IPS DF 19.7 (cell line): ENCODE measurements around the gene ZNF345.

Experiments used
- DNase-seq: peaks from one replicate; pipeline ENCODE4 v3.0.0-alpha.2; 2013; ENCODE audit warnings: low read depth, low spot score

ZNF345 gene

DNA sequence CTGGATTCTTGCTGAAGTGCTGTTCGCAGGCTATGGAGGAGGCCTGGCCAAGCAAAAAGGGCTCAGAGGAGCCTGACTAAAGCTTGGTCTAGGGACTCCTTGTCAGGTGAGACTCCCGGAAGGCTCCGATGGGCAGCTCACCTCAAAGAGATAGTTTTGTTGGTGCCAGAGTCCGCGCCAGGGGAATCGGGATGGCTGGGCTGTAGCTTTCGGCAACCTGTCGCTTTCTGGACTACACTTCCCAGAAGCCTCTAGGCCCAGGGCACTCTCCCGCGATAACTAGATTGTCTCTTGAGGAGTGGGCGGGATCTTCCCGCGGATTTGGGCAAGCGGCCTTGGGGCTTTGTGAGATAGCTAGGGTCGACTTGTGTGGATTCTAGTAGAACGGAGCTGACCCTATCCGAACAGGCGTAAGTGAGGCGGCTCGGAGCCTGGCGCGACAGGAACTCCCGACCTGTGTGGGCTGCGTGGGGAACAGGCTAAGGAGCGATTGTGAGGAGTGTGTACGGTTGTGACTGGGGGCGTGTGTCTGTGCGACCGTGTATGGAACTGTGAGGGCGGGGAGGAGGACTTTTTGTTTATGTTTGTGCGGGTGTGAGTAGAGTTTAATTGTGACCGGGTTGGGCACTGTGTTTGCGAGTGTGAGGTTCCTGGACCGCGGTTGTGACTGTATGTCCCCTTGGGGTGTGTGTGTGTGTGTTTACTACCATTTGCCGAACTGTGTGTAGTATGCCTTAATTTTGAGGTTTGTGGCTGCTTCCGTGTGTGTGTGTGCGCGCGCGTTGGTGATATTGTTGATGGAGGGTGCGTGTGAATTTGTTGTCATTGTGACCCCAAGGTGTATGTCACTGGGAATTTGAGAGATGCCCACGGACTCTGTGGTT lies at the start of gene ZNF345:
ZNF345 (plus strand) TSS at position 318 of the 884 bp plus-strand sequence. CDS start 25,955 bp downstream, outside the sequence.
- DNase-seq = peak; percentile 87

DNA sequence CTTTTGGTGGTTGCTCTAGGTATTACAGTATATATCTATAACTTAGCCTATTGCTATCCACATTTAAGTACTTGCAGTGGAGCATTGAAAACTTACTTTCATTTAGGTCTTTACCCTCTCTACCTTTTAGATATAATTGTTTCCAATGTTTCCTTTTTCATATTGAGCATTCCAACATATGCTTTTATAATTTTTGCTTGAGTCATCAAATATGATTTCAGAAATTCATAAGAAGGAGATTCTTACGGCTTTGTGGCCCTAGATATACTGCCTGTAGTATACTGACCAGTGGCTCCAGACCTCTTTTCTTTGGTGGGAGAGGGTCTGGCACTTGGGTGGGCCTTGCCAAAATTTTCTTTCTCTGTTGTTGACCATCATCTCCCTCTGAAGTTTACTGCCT lies 45.3 kb upstream of the ZNF345 start:
- no peak for DNase-seq

- no peak for DNase-seq
These were observed 43.6 kb upstream of the ZNF345 start for GRCh38 chr19:36807029-36807428.

- DNase-seq = no peak
These were observed 31.5 kb upstream of the ZNF345 start for GRCh38 chr19:36819130-36819630.

DNA sequence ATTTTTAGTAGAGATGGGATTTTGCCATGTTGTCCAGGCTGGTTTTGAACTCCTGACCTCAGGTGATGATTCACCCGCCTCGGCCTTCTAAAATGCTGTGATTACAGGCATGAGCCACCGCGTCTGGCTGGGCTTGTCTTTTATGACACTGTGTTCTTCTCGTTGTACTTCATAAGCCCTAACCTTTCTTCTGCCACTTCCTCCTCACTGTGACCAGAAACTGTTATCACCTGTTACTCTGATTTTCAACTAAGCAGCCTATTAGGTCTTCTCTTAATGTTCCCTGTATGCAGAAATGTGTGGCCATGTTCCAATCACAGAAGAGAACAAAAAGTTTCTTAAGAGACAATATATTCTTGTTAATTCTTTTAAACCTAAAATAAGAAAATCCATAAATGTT lies 28.9 kb upstream of the ZNF345 start:
- no peak for DNase-seq

DNA sequence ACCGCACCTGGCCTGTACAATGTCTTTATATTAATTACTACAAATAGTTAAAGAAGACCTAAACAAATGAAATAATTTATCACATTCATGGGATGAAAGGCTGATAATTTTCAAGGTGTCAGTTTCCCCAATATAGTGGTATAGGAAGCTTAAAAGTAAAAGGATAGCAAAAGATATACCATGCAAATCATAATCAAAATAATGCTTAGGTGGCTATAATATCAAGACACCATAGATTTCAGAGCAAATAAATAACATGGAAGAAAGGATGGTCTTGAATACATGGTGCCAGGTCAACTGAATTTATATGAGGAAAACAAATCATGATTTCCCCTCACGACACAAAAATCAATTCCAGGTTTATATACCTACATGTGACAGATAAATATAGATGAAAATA lies 17.2 kb upstream of the ZNF345 start:
- DNase-seq = no peak

DNA sequence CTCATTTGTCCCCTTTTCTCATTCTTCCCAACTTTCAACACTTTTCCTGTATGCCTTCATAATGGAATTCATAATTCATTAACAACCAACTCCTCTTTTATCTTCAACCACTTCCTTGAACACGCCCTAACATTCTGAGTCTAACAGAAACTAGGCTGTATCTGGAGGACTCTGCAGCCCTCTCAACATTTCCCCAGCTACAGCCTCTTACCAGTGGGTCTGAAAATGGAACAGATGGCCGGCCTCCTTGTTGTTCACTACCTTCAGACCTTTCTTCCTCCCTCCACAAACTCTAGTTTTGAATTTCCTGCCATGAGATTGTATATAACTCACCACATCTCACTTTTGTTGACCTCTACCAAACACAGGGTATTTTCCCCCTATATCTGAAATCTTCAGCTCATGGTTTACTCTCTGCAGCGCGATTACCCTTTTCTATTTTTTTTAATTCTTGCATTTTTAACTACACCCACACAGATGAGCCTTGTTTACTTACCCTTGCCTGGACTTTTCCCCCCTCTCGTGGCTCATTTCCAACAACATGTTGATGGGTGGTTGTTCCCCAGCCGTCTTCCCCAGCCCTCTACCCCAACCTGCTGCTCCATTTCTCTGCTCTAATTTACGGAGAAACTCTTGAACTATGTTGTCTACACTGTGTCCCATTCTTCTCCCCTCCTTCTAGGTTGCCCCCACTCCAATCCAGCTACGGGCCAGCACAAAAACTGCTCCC lies 13.3 kb upstream of the ZNF345 start:
- no peak for DNase-seq

DNA sequence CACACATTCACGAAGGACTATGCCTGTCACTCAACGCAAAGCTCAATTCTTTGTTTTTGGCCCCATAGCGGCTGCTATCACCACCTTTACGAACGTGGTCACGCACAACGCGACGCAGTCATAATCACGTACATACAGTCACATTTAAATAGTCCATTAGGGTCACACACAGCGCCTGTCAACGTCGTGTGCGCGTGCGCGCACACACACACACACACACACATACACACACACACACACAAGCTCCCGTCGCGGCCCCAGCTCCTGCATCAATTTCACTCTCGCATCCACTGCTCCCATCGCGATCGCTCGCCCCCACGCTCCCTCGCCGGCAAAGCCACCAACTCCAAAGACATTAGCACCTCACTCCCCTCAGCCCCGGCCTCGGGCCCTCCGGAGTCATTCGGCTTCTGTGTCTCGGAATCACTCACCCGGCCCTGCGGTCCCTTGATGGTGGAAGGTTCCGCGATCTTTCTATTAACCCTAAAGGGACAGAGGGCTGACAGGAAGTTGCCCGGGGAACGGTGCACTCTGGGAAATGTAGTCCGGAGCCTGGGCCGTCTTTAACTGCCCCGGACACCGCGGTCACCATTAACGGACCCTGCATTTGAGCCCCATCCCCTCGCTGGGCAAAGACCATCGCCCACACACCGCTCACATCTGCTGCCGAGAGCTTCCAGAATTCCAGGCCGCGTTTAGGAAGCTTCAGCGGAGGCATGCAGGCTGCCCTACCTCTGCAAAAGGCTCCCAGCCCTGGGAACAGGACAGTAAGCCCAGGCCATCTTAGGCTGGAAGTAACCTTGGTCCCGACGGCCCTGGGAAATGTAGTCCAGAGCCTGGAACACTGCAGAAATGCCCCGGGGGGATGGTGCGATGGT lies 12.5 kb upstream of the ZNF345 start, which contains the start of gene ZNF790:
ZNF790 (minus strand) TSS at position 482 of the 878 bp plus-strand sequence. CDS start 12,768 bp downstream, outside the sequence.
- peak; percentile 79 for DNase-seq

DNA sequence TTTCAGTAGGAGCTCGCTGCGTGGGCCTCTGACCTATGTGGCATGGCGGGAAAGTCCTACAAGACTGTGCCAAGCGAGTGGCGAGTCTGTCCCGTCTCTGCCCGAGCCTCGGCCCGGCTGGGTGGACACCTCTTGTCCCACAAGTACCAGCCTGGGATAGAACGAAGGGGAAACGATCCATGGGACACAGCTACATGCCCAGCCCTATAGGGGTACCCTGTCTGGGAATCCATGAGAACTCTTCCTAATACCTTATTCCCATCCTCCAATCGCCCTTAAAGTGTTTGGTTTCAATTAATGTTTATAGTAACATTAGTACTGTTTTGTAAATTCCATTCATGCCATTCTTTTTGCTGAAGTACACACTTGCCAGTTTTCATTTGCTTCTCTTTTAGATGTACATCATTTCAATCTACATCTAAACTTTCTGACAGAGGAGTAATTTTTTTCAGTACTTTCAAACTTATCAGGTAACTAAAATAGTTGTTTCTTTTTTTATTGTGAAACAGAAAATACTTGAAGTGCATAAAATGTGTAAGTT lies 11.8 kb upstream of the ZNF345 start:
- DNase-seq = no peak

- no peak for DNase-seq
These were observed 2.7 kb upstream of the ZNF345 start for GRCh38 chr19:36847968-36848367.

DNA sequence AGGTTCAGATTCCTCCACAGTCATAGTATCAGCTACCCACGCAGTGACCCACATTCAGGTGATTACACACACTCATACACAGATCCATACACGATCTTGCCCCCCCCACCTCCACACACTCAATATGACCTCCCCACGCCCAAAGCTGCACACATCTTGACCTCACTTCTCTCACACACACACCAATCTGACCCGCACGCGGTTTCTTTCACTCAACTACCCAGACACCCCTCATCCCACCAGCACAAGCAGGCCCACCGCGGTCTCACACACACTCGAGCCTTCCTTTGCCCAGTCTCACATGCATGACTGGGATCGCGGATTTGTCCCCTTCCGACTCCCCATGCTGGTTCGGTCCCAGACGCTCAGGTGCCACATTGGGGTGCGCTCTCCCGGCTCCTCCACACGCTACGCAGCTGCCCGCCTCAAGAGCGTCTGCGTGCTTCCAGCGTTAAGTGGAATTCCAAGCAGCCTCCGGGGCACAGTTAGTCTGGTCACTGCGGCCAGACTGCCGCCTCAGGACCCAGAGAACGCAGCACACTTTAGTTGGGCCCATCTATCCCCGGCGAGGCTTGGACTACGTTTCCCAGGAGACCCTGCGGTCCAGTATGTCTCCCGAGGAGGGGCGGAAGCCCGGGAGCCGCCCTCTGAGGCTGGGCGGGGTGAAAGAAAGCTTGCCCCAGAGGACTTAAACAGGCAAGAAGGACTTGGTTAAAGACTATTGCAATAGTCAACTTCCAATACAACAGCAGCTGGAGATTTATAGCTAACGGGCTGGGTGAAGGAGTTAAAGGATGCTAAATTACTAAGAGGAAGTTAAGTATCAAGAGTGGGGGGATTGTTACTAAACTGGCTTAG lies 746 bp upstream of the ZNF345 start:
- DNase-seq = peak; percentile 77

GRCh38 chr19:36851898-36852297 lies 1.2 kb downstream of the ZNF345 start:
- DNase-seq = no peak

DNA sequence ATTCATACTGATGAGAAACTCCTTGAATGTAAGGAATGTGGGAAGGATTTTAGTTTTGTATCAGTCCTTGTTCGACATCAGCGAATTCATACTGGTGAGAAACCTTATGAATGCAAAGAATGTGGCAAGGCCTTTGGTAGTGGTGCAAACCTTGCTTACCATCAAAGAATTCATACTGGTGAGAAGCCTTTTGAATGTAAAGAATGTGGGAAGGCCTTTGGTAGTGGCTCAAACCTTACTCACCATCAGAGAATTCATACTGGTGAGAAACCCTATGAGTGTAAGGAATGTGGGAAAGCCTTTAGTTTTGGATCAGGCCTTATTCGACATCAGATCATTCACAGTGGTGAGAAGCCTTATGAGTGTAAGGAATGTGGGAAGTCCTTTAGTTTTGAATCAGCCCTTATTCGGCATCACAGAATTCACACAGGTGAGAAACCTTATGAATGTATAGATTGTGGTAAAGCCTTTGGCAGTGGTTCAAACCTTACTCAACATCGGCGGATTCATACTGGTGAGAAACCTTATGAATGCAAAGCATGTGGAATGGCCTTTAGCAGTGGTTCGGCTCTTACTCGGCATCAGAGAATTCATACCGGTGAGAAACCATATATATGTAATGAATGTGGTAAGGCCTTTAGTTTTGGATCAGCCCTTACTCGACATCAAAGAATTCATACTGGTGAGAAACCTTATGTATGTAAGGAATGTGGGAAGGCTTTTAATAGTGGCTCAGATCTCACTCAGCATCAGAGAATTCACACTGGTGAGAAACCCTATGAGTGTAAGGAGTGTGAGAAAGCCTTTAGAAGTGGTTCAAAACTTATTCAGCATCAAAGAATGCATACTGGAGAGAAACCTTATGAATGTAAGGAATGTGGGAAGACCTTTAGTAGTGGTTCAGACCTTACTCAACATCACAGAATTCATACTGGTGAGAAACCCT lies 26.6 kb downstream of the ZNF345 start:
- no peak for DNase-seq

GRCh38 chr19:36891768-36892357 lies 41.2 kb downstream of the ZNF345 start:
- no peak for DNase-seq

DNA sequence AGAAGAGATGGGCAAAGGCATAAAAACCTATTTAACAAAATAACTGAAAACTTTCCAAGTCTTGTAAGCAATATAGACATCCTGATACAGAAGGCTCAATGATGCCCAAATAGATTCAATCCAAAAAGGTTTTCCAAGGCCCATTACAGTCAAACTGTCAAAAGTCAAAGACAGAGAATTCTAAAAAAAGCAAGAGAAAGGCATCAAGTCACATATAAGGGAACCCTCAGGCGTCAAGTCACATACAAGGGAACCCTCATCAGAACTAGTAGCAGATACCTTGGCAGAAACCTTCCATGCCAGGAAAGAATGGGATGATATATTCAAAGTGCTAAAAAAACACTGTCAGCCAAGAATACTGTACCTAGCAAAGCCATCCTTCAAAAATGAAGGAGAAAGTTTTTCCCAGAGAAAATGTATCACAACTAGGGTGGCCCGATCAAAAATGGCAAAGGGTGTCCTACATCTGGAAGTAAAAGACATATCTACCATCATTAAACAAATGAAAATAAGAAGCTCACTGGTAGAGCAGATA lies 44.2 kb downstream of the ZNF345 start:
- DNase-seq = no peak

DNA sequence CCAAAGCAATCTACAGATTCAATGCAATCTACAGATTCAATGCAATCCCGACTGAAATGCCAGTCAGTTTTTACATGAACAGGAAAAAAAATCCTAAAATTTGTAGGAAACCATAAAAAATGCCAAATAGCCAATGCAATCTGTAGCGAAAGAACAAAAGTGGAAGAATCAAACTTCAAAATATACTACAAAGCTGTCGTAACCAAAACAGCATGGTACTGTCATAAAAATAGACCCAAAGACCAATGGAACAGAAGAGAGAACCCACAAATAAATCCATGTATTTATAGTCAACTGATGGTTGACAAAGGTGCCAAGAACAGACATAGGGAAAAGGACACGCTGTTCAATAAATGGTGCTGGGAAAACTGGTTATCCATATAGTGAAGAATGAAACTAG lies 47.7 kb downstream of the ZNF345 start:
- DNase-seq = no peak

DNA sequence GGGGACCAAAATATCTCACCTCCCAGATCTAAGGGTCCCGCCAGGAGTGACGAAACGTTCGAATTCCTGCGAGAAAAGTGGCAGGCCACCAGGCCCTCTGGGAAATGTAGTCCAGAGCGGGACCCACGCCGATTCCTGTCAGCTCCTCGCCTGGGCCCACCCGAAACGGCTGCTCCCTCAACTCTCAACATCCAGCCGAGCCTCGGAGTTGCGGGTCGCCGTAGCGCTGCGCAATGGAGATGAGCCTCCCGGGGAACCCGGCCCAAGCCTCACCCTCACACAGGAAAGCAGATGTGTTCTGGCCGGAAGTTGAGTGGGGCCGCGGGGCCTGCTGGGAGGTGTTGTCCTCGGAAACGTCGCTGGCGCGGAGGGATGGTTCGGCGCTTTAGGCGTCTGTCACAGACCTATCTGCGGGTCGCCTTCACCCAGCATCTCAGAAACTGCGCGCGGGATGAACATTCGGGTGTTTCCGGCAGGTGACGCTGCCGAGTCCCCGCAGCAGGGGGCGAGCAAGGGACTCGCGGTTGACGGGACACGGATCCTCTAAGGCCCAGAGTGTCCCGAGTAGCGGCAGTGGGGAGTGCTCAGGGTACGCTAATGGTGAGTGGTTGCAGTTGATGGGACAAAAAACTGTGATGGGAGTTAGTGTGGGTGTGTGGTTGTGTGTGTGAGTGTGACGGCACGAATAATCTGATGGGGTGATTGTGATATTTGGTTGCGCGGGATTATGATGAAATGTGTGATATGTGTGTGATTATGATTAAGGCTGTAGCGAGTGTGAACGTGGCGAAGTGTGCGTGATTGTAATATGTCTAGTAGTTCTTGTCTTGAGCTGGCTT lies 65.5 kb downstream of the ZNF345 start, which contains the start of the genes ZNF568 and ZNF829:
ZNF568 (plus strand) TSS at position 341 of the 839 bp plus-strand sequence. CDS start 6,439 bp downstream, outside the sequence.
ZNF829 (minus strand) TSS at position 300 of the 839 bp plus-strand sequence. CDS start 1,124 bp downstream, outside the sequence.
- DNase-seq = peak; percentile 76
